Measurements from ENCODE around the gene ZNF195.
"Not testable (repeated sequence)": the region's sequence is repeated elsewhere in the genome, so short reads cannot be mapped to it uniquely, and the experiment has no call there.

The ZNF195 gene

DNA sequence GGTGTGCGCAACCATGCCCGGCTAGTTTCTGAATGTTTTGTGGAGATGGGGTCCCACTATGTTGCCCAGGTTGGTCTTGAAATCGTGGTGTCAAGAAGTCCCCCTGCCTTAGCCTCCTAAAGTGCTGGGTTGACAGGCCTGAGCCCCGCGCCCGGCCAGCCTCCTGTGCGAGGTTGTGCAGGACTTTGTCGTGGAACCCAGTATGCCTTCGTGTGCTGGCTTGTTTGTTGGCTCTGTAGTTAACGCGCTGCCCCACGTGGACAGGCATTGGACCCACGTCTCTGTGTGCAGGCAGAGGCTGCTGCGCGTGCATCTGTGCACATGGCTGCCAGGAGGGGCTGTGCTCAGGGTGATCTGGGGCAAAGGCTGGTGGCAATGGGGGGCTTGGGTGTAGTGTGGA lies 33.9 kb upstream of the ZNF195 start:
- TF ChIP-seq JUND (IDR thresholded peaks at IDR 0.05; ENCODE audit: low read depth), result no peak
- in situ Hi-C loops (cut with HindIII; ENCODE audit: low pct_unique_long_range_greater_than_20kb, low sequenced_read_pairs), result no loop called here
- no peak for DNase-seq (ENCODE audit: low read depth in 1 of 2, low spot score in 1 of 2)

DNA sequence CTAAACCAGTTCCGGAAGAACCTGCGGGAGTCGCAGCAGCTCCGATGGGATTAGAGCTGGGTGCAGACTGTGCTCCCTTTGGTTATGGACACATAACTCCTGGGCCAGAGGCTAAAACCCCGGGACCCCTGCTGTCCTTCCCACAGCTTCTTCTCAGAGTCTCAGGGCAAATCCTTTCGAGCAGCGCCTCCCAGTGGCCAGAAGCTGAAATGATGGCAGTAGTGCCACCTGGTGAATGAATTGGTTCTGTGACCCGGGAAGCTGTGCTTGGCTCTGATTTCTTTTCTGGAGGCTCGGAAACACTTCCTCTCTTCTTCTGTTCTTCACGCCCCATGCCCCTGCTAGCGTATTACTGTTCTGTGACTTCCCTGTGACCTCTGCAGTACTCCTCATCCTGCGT lies 29.8 kb upstream of the ZNF195 start:
- peak; percentile 48 to 77 for DNase-seq (ENCODE audit: low read depth in 1 of 2, low spot score in 1 of 2)
- in situ Hi-C loops (cut with HindIII; ENCODE audit: low pct_unique_long_range_greater_than_20kb, low sequenced_read_pairs), result not testable (repeated sequence)

DNA sequence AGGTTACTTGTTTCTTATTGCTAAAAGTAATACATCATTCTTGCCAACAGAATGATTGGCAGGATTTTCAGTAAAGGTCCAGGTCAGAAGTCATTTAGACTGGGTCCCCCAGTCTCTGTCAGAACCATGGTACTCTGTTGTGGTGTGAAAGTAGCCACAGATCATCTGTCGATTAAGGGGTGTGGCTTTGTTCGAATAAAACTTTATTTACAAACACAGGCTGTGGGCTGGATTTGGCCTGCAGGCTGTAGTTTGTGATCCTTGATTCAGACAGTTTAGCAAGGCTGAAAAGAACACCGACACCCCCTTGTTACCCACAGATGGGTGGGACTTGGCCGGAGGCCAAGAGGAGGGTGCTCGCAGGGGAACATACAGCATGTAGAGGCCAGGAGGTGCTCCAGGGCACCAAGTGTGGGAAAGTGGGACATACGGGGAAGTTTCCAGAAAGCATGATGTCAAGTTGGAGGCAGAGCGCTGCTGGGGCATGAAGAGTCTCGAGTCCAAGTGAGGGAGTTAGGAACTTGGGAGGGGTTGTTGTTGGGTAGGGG lies 29.2 kb upstream of the ZNF195 start:
- DNase-seq (ENCODE audit: low read depth in 1 of 2, low spot score in 1 of 2), result peak in 1 of 2 experiments; percentile 2
- in situ Hi-C loops (cut with HindIII; ENCODE audit: low pct_unique_long_range_greater_than_20kb, low sequenced_read_pairs), result not testable (repeated sequence)

GRCh38 chr11:3406937-3407336 lies 28.0 kb upstream of the ZNF195 start:
- in situ Hi-C loops (cut with HindIII; ENCODE audit: low pct_unique_long_range_greater_than_20kb, low sequenced_read_pairs); DNase-seq (ENCODE audit: low read depth in 1 of 2, low spot score in 1 of 2): not testable (repeated sequence)

- in situ Hi-C loops (cut with HindIII; ENCODE audit: low pct_unique_long_range_greater_than_20kb, low sequenced_read_pairs); DNase-seq (ENCODE audit: low read depth in 1 of 2, low spot score in 1 of 2): not testable (repeated sequence)
Observed at GRCh38 chr11:3406223-3406875, 27.4 kb upstream of the ZNF195 start.

- in situ Hi-C loops (cut with HindIII; ENCODE audit: low pct_unique_long_range_greater_than_20kb, low sequenced_read_pairs), result not testable (repeated sequence)
Observed at GRCh38 chr11:3404076-3404925, 25.4 kb upstream of the ZNF195 start.

DNA sequence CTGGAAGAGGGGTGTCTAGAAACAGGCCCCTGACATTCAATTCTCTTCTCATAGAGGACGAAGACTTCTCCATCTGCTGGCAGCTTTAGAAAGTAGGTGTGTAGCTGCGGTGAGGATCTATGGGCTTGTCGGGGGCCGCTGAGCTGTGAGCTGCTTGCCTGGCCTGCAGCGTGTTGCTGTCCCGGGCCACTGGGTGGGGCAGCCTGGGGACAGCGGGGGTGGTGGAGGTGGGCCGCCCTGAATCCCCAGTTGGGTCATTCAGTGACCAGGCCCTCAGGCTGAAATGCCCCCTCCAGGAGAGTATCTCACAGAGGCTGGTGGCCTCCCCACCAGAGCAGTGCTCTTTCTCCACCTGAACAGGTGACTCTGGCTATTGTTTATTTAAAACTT lies 23.9 kb upstream of the ZNF195 start:
- in situ Hi-C loops (cut with HindIII; ENCODE audit: low pct_unique_long_range_greater_than_20kb, low sequenced_read_pairs); DNase-seq (ENCODE audit: low read depth in 1 of 2, low spot score in 1 of 2): not testable (repeated sequence)

More at GRCh38 chr11:3404076-3404925, 25.4 kb upstream of the ZNF195 start:
- DNase-seq (ENCODE audit: low read depth in 1 of 2, low spot score in 1 of 2), result not testable (repeated sequence)

GRCh38 chr11:3402181-3402860 lies 23.4 kb upstream of the ZNF195 start:
- DNase-seq (ENCODE audit: low read depth in 1 of 2, low spot score in 1 of 2); in situ Hi-C loops (cut with HindIII; ENCODE audit: low pct_unique_long_range_greater_than_20kb, low sequenced_read_pairs): not testable (repeated sequence)

- in situ Hi-C loops (cut with HindIII; ENCODE audit: low pct_unique_long_range_greater_than_20kb, low sequenced_read_pairs); DNase-seq (ENCODE audit: low read depth in 1 of 2, low spot score in 1 of 2): not testable (repeated sequence)
Observed at GRCh38 chr11:3401052-3401451, 22.1 kb upstream of the ZNF195 start.

DNA sequence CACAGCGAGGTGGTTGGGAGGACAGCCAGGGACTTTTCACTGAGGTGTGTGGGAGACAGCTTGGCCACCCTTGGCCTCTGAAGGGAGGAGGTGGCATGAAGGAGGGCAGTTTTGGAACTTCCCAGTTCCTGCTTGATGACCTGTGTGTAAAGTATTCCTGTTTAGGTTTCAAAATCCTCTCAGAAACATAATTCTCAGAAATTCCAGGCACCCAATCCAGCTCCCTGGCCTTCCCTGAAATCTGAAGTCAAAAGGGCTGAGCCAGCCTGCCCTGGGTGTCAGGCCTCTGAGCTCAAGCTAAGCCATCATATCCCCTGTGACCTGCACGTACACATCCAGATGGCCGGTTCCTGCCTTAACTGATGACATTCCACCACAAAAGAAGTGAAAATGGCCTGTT lies 19.6 kb upstream of the ZNF195 start:
- DNase-seq (ENCODE audit: low read depth in 1 of 2, low spot score in 1 of 2); in situ Hi-C loops (cut with HindIII; ENCODE audit: low pct_unique_long_range_greater_than_20kb, low sequenced_read_pairs): not testable (repeated sequence)

GRCh38 chr11:3398106-3398505 lies 19.2 kb upstream of the ZNF195 start:
- in situ Hi-C loops (cut with HindIII; ENCODE audit: low pct_unique_long_range_greater_than_20kb, low sequenced_read_pairs); DNase-seq (ENCODE audit: low read depth in 1 of 2, low spot score in 1 of 2): not testable (repeated sequence)

DNA sequence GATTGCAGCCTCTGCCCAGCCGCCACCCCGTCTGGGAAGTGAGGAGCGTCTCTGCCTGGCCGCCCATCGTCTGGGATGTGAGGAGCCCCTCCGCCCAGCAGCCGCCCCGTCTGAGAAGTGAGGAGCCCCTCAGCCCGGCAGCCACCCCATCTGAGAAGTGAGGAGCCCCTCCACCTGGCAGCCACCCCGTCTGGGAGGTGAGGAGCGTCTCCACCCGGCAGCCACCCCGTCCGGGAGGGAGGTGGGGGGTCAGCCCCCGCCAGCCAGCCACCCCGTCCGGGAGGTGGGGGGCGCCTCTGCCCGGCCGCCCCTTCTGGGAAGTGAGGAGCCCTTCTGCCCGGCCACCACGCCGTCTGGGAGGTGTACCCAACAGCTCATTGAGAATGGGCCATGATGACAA lies 18.3 kb upstream of the ZNF195 start:
- in situ Hi-C loops (cut with HindIII; ENCODE audit: low pct_unique_long_range_greater_than_20kb, low sequenced_read_pairs), result not testable (repeated sequence)

DNA sequence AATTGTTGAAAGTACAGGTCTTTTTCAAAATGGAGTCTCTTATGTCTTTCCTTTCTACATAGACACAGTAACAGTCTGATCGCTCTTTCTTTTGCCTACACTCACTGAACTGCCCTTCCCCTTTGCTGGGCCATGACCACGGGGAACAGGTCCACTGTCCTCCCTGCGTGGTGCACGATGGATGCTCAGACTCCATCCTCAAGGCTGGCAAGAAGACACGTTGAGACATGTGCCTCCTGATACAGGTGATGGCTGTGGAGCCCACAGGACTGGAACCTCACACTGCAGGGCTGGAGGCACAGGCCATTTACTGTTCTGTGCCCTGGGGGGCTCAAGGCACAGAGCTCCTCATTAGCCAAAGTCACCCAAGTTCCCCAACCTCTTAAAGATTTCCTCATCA lies 16.5 kb upstream of the ZNF195 start:
- DNase-seq (ENCODE audit: low read depth in 1 of 2, low spot score in 1 of 2); in situ Hi-C loops (cut with HindIII; ENCODE audit: low pct_unique_long_range_greater_than_20kb, low sequenced_read_pairs): not testable (repeated sequence)

More for the DNA sequence above, 18.3 kb upstream of the ZNF195 start:
- not testable (repeated sequence) for DNase-seq (ENCODE audit: low read depth in 1 of 2, low spot score in 1 of 2)

GRCh38 chr11:3394956-3395355 lies 16.0 kb upstream of the ZNF195 start:
- DNase-seq (ENCODE audit: low read depth in 1 of 2, low spot score in 1 of 2); in situ Hi-C loops (cut with HindIII; ENCODE audit: low pct_unique_long_range_greater_than_20kb, low sequenced_read_pairs): not testable (repeated sequence)

- DNase-seq (ENCODE audit: low read depth in 1 of 2, low spot score in 1 of 2); in situ Hi-C loops (cut with HindIII; ENCODE audit: low pct_unique_long_range_greater_than_20kb, low sequenced_read_pairs): not testable (repeated sequence)
Observed at GRCh38 chr11:3393450-3393849, 14.5 kb upstream of the ZNF195 start.

Measured in T47D (cell line).